Endothelial cell of umbilical vein (primary cell): Measurements from ENCODE around the gene SLC5A2. TPM values are rescaled to one million over a fixed set of nuclear protein-coding genes. Genes with fewer than 3 reads are reported as not detected.

Experiments used
- BruUV-seq: library from RNA; stranded (reverse); fragments of 400-500 nt; replicated peaks from 2 replicates; lab custom pipeline; 2021; lab: Mats Ljungman, UMichigan
- CTCF ChIA-PET: fragments of 300-600, 350-600 bp; sonication (Branson Sonifier 250); formaldehyde crosslinking; loops from one replicate; lab custom pipeline; 2021; ENCODE audit warnings: antibody characterized with exemption, inconsistent platforms; lab: Charles Lee
- POLR2A ChIA-PET: fragments of 300-600, 350-600 bp; sonication (Branson Sonifier 250); formaldehyde crosslinking; loops from one replicate; lab custom pipeline; 2021; ENCODE audit warnings: antibody characterized with exemption, inconsistent platforms; lab: Charles Lee
- DNase-seq: peaks from one replicate; pipeline ENCODE4 v3.0.0-alpha.2; 2011; ENCODE audit warnings: low read depth, low spot score
- FAIRE-seq: peaks from 2 replicates; lab custom pipeline; 2011; peaks lifted over from hg19 to GRCh38; lab: Jason Lieb, UNC
- H2AFZ ChIP-seq: 2 replicates; pipeline ENCODE4 v1.6.0; 2012; ENCODE audit warnings: low read depth, low read length, control low read depth, inconsistent platforms
- H3K27ac ChIP-seq: 2 replicates; pipeline ENCODE4 v1.5.1; 2011; ENCODE audit warnings: low read depth, mild to moderate bottlenecking, control low read depth, low read length, moderate library complexity; ENCODE audit not compliant: insufficient read depth
- H3K27me3 ChIP-seq, 2 experiments: 2 replicates each; pipeline versions ENCODE4 v1.6.0 to v1.6.1; 2011; ENCODE audit warnings: low read length in 2 of 2, mixed read lengths in 1 of 2; ENCODE audit not compliant: control insufficient read depth in 2 of 2, insufficient read depth in 2 of 2
- H3K36me3 ChIP-seq, 2 experiments: 2 replicates in 1 of 2; 3 replicates in 1 of 2; pipeline ENCODE4 v1.5.1; 2011; ENCODE audit warnings: low read length in 2 of 2, mild to moderate bottlenecking in 1 of 2, moderate library complexity in 1 of 2; ENCODE audit not compliant: control insufficient read depth in 2 of 2, insufficient read depth in 2 of 2; ENCODE audit errors: extremely low read depth in 1 of 2
- H3K4me1 ChIP-seq: 3 replicates; pipeline ENCODE4 v1.5.1; 2011; ENCODE audit warnings: mild to moderate bottlenecking, low read length; ENCODE audit not compliant: control insufficient read depth, insufficient read depth; ENCODE audit errors: extremely low read depth
- H3K4me2 ChIP-seq: 2 replicates; pipeline ENCODE4 v1.6.1; 2011; ENCODE audit warnings: low read length, control low read depth, mixed read lengths; ENCODE audit not compliant: insufficient read depth
- H3K4me3 ChIP-seq, 3 experiments: fragments of 200-600 bp in 1 of 3; sonication (generic), shearing (Covaris generic) in 1 of 3; replicated peaks in 1 of 3; 2 replicates each; pipeline ENCODE4 v1.5.1; 2011 to 2016; ENCODE audit warnings: control low read depth in 3 of 3, low read length in 3 of 3, mild to moderate bottlenecking in 2 of 3, inconsistent platforms in 1 of 3, low read depth in 1 of 3, moderate library complexity in 1 of 3; ENCODE audit not compliant: insufficient read depth in 1 of 3
- H3K79me2 ChIP-seq: 2 replicates; pipeline ENCODE4 v1.6.0; 2012; ENCODE audit warnings: low read length, inconsistent platforms; ENCODE audit not compliant: control insufficient read depth, insufficient read depth
- H3K9ac ChIP-seq: replicated peaks from 2 replicates; pipeline ENCODE3; 2011; ENCODE audit warnings: low read length, control low read depth; ENCODE audit not compliant: insufficient read depth; ENCODE audit errors: extremely low read depth
- H3K9me1 ChIP-seq: replicated peaks from 3 replicates; pipeline ENCODE4 v1.6.0; 2011; ENCODE audit warnings: mild to moderate bottlenecking, low read length; ENCODE audit not compliant: control insufficient read depth, insufficient read depth; ENCODE audit errors: extremely low read depth
- H3K9me3 ChIP-seq: replicated peaks from 2 replicates; pipeline ENCODE4 v1.5.1; 2012; ENCODE audit warnings: low read length, inconsistent platforms; ENCODE audit not compliant: control insufficient read depth, insufficient read depth
- H4K20me1 ChIP-seq: replicated peaks from 2 replicates; pipeline ENCODE3; 2011; ENCODE audit warnings: mild to moderate bottlenecking, low read length; ENCODE audit not compliant: control insufficient read depth, insufficient read depth; ENCODE audit errors: extremely low read depth
- EZH2 ChIP-seq: IDR thresholded peaks from 2 replicates; pipeline ENCODE4 v1.6.1; 2012; ENCODE audit warnings: borderline replicate concordance, low read depth, mild to moderate bottlenecking, moderate library complexity, low read length, inconsistent platforms; ENCODE audit not compliant: severe bottlenecking
- FOS ChIP-seq: IDR thresholded peaks from 2 replicates; pipeline ENCODE4 v1.6.1; 2011; ENCODE audit warnings: mild to moderate bottlenecking, low read length, moderate library complexity, borderline replicate concordance; ENCODE audit not compliant: insufficient read depth
- GATA2 ChIP-seq: IDR thresholded peaks from 2 replicates; pipeline ENCODE4 v1.7.0; 2011; ENCODE audit warnings: low read depth, mild to moderate bottlenecking, moderate library complexity, mixed read lengths, low read length; ENCODE audit not compliant: insufficient read length, insufficient read depth
- JUN ChIP-seq: IDR thresholded peaks from 2 replicates; pipeline ENCODE4 v1.6.1; 2011; ENCODE audit warnings: borderline replicate concordance, low read depth; ENCODE audit not compliant: insufficient read length, insufficient read depth
- MYC ChIP-seq: IDR thresholded peaks from one replicate; pipeline ENCODE4 v1.6.1; 2011; ENCODE audit warnings: mild to moderate bottlenecking, low read depth, low read length
- POLR2A ChIP-seq: IDR thresholded peaks from 2 replicates; pipeline ENCODE4 v1.6.1; 2012; ENCODE audit warnings: low read depth, mild to moderate bottlenecking, control low read depth, low read length
- POLR2AphosphoS5 ChIP-seq: IDR thresholded peaks from 2 replicates; pipeline ENCODE4 v1.6.1; 2012; ENCODE audit warnings: low read depth, mild to moderate bottlenecking, control low read depth, low read length, moderate library complexity; ENCODE audit not compliant: insufficient read depth
- dilution Hi-C: fragments of 300-500 bp; cut with MboI; formaldehyde crosslinking; loops from one replicate; pipeline ENCODE4 v1.15.0; 2019; ENCODE audit warnings: low sequenced_read_pairs; ENCODE audit not compliant: extremely low pct_ligation_motif_present
- intact Hi-C: fragments of 100-400 bp; cut with micrococcal nuclease; formaldehyde crosslinking; loops from one replicate; pipeline ENCODE4 v1.10.0; 2022
- polyA plus RNA-seq, 4 experiments: library from polyadenylated mRNA; depleted of rRNA in 3 of 4; stranded (reverse) in 3 of 4; unstranded in 1 of 4; fragments of >200 nt; gene quantifications; 2 replicates each; pipeline versions ENCODE4 v1.2.1 to v1.2.3, GENCODE V29; 2011 to 2012; ENCODE audit warnings: missing spikeins in 1 of 4
- total RNA-seq: library from RNA; stranded (reverse); gene quantifications from 2 replicates; pipeline ENCODE4 v1.2.3, GENCODE V29; 2021
- TF ChIP-seq, protein P1 (sequence below), 2 donors: IDR thresholded peaks; 1 replicate in 1 of 2; 2 replicates in 1 of 2; pipeline ENCODE4 v1.5.1; 2011; ENCODE audit warnings: low read length in 2 of 2, mild to moderate bottlenecking in 2 of 2, moderate library complexity in 2 of 2, control low read depth in 1 of 2, inconsistent platforms in 1 of 2, low read depth in 1 of 2; ENCODE audit not compliant: insufficient read depth in 1 of 2; ENCODE audit errors: extremely low read depth in 1 of 2
- TF ChIP-seq, protein P2 (sequence below): IDR thresholded peaks from 2 replicates; pipeline ENCODE4 v1.6.1; 2011; ENCODE audit not compliant: insufficient read depth, insufficient read length

Gene SLC5A2
- total and polyA plus RNA-seq, 2 donors (not counting 3 experiments of a cell fraction or from before 2014, with no cell fraction given), result 0.03 TPM; not detected in 1

DNA sequence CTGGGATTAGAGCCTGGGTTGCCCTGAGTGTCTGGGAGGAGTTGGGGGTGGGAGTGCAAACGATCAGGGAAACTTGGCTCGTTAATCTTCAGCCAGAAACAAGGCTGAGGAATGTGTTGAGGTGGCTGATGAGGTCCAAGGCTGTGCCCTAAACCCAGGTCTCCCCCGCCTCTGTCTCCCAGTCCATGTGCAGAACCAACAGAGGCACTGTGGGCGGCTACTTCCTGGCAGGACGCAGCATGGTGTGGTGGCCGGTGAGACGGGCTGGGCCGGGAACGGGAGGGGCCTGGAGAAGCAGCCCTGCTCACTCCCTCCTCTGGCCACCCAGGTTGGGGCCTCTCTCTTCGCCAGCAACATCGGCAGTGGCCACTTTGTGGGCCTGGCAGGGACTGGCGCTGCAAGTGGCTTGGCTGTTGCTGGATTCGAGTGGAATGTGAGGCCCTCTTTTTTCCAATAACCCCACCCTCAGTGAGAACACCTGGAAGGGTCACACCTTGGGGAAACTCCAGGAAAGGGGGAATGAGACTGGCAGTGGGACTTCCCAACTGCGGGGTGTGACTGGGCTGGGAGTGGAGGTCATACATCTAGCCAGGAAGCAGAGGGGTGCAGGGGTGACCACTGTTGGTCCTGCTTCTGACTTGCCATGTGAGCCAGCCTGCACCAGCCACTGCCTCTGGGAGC is 1.7 kb downstream of the SLC5A2 start:
- no peaks in the 10 kb centered on the region for H3K9me3 ChIP-seq
- H2AFZ ChIP-seq, result no peak overlapping the region
- DNase-seq (no peak), FAIRE-seq (no peak)
- H3K27ac ChIP-seq, result no peak overlapping the region
- no peak overlapping the region for H3K9ac ChIP-seq
- H3K4me3 ChIP-seq, result no peak overlapping the region
- H3K4me2 ChIP-seq, result no peak overlapping the region
- POLR2A ChIA-PET, result no interaction called here
- H3K79me2 ChIP-seq, result no peaks in the 10 kb centered on the region
- intact Hi-C loops (no loop called here), dilution Hi-C loops (no loop called here)
- TF ChIP-seq POLR2AphosphoS5 (no peak), JUN (no peak), POLR2A (no peak), GATA2 (no peak), EZH2 (no peak), MYC (no peak), FOS (no peak)
- TF ChIP-seq, protein P1, sequence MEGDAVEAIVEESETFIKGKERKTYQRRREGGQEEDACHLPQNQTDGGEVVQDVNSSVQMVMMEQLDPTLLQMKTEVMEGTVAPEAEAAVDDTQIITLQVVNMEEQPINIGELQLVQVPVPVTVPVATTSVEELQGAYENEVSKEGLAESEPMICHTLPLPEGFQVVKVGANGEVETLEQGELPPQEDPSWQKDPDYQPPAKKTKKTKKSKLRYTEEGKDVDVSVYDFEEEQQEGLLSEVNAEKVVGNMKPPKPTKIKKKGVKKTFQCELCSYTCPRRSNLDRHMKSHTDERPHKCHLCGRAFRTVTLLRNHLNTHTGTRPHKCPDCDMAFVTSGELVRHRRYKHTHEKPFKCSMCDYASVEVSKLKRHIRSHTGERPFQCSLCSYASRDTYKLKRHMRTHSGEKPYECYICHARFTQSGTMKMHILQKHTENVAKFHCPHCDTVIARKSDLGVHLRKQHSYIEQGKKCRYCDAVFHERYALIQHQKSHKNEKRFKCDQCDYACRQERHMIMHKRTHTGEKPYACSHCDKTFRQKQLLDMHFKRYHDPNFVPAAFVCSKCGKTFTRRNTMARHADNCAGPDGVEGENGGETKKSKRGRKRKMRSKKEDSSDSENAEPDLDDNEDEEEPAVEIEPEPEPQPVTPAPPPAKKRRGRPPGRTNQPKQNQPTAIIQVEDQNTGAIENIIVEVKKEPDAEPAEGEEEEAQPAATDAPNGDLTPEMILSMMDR (IDR thresholded peaks at IDR 0.05; ENCODE audit: extremely low read depth in 1 of 2, insufficient read depth in 1 of 2, low read depth in 1 of 2, low read length in 2 of 2), result no peak
- TF ChIP-seq, protein P2, sequence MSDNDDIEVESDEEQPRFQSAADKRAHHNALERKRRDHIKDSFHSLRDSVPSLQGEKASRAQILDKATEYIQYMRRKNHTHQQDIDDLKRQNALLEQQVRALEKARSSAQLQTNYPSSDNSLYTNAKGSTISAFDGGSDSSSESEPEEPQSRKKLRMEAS, result no peak
- peaks cover 21% of the 10 kb centered on the region for H3K4me1 ChIP-seq
- CTCF ChIA-PET, result no interaction called here
- BruUV-seq, result no TSS peak
- H3K36me3 ChIP-seq, result no peaks in the 10 kb centered on the region
- H3K27me3 ChIP-seq, result peaks cover 3 to 24% of the 10 kb centered on the region in 2 experiments
- H4K20me1 ChIP-seq, result no peaks in the 10 kb centered on the region
- no peaks in the 10 kb centered on the region for H3K9me1 ChIP-seq
